GM12875 (cell line): Measurements from ENCODE around the gene RBMS2.

Experiments
- H3K4me3 ChIP-seq: one replicate; pipeline ENCODE4 v1.5.1; 2011; ENCODE audit warnings: low read depth, low read length, control low read depth
- CTCF ChIP-seq: IDR thresholded peaks from 2 replicates; pipeline ENCODE4 v1.5.1; 2011; ENCODE audit warnings: low read depth, mild to moderate bottlenecking, control low read depth, inconsistent platforms, low read length, moderate library complexity, borderline replicate concordance; ENCODE audit not compliant: insufficient read depth

RBMS2 gene

GRCh38 chr12:56600753-56601152 lies 79.1 kb downstream of the RBMS2 start:
- TF ChIP-seq CTCF = no peak

GRCh38 chr12:56601503-56601902 lies 79.9 kb downstream of the RBMS2 start:
- TF ChIP-seq CTCF = peak; percentile 34; the same call in 1 of the 2 replicates

More at GRCh38 chr12:56600753-56601152, 79.1 kb downstream of the RBMS2 start:
- no peak overlapping the region for H3K4me3 ChIP-seq

GRCh38 chr12:56602239-56602638 lies 80.6 kb downstream of the RBMS2 start:
- no peak overlapping the region for H3K4me3 ChIP-seq

More at GRCh38 chr12:56601503-56601902, 79.9 kb downstream of the RBMS2 start:
- no peak overlapping the region for H3K4me3 ChIP-seq

GRCh38 chr12:56604355-56604754 lies 82.7 kb downstream of the RBMS2 start:
- TF ChIP-seq CTCF = no peak
- H3K4me3 ChIP-seq = no peak overlapping the region

More at GRCh38 chr12:56602239-56602638, 80.6 kb downstream of the RBMS2 start:
- TF ChIP-seq CTCF = no peak

GRCh38 chr12:56614627-56615026 lies 93.0 kb downstream of the RBMS2 start:
- no peak for TF ChIP-seq CTCF
- no peak overlapping the region for H3K4me3 ChIP-seq

- no peak for TF ChIP-seq CTCF
- no peak overlapping the region for H3K4me3 ChIP-seq
Observed at GRCh38 chr12:56616244-56616643, 94.6 kb downstream of the RBMS2 start.

GRCh38 chr12:56616925-56617324 lies 95.3 kb downstream of the RBMS2 start:
- no peak for TF ChIP-seq CTCF

More at GRCh38 chr12:56616925-56617324, 95.3 kb downstream of the RBMS2 start:
- no peak overlapping the region for H3K4me3 ChIP-seq
